OCI-LY3 (cell line): Measurements from ENCODE around the gene GABRQ.

Experiments used
- CTCF ChIP-seq: fragments of 200-600, 300-600 bp; sonication (generic); IDR thresholded peaks from 2 replicates; pipeline ENCODE4 v1.5.1; 2014; ENCODE audit warnings: antibody characterized with exemption, low read length, low read depth
- EZH2phosphoT487 ChIP-seq: fragments of 200-600 bp; shearing (Covaris generic); IDR thresholded peaks from 2 replicates; pipeline ENCODE4 v1.6.1; 2018; ENCODE audit warnings: antibody characterized with exemption, mixed run types, low read depth

- TF ChIP-seq CTCF (no peak), EZH2phosphoT487 (no peak)
Observed at GRCh38 chrX:152639426-152639825, 1.7 kb downstream of the GABRQ start.
